HAP-1 (cell line): ENCODE measurements around the gene ZNF787.
A peak's percentile ranks its signal among the peaks of the same experiment; 100 is the strongest.

Experiments
- DNase-seq, 2 experiments: peaks; one replicate each; pipeline ENCODE4 v3.0.0-alpha.2; 2016 to 2020; ENCODE audit warnings: low spot score in 2 of 2
- H3K27me3 ChIP-seq: fragments of 250-450 bp; sonication (Bioruptor Pico); 2 replicates; pipeline ENCODE4 v1.5.1; 2020; ENCODE audit warnings: low read depth, mild to moderate bottlenecking, moderate library complexity
- H3K36me3 ChIP-seq: fragments of 250-450 bp; sonication (Bioruptor Pico); replicated peaks from 2 replicates; pipeline ENCODE4 v1.5.1; 2020; ENCODE audit warnings: mild to moderate bottlenecking
- H3K4me1 ChIP-seq: fragments of 250-450 bp; sonication (Bioruptor Pico); 2 replicates; pipeline ENCODE4 v1.5.1; 2020; ENCODE audit warnings: mild to moderate bottlenecking
- H3K4me3 ChIP-seq: fragments of 250-450 bp; sonication (Bioruptor Pico); 2 replicates; pipeline ENCODE4 v1.5.1; 2020; ENCODE audit warnings: mild to moderate bottlenecking, moderate library complexity
- H3K9me3 ChIP-seq: fragments of 250-450 bp; sonication (Bioruptor Pico); 2 replicates; pipeline ENCODE4 v1.5.1; 2020; ENCODE audit warnings: mild to moderate bottlenecking, moderate library complexity
- in situ Hi-C: fragments of 300-500 bp; cut with MboI; formaldehyde crosslinking; loops from 3 replicates; pipeline ENCODE4 v1.14.3; 2020; ENCODE audit warnings: low sequenced_read_pairs, inconsistent platforms, mixed read lengths

The ZNF787 gene

GRCh38 chr19:56066152-56067023 lies 54.7 kb downstream of the ZNF787 start:
- Histone ChIP-seq H3K36me3 (no peaks in the 10 kb centered on the region), H3K9me3 (no peaks in the 10 kb centered on the region), H3K4me3 (peak overlapping the region; percentile 19), H3K27me3 (no peaks in the 10 kb centered on the region), H3K4me1 (no peaks in the 10 kb centered on the region; the same call in 1 of the 2 replicates)
- DNase-seq = peak; percentile 65 to 84
- in situ Hi-C loops = loop anchor here (10.0 kb wide), 1 partner anchor 188 kb away; no protein-coding TSS in a partner anchor

- DNase-seq = no peak
- no peaks in the 10 kb centered on the region for H3K36me3 ChIP-seq
- H3K4me3 ChIP-seq = no peak overlapping the region
- H3K27me3 ChIP-seq = no peaks in the 10 kb centered on the region
- H3K9me3 ChIP-seq = no peaks in the 10 kb centered on the region
- no peaks in the 10 kb centered on the region for H3K4me1 ChIP-seq
- in situ Hi-C loops = no loop called here
Observed at GRCh38 chr19:56053596-56053995, 67.5 kb downstream of the ZNF787 start.
